Measurements from ENCODE around the gene RBM24.

DNA sequence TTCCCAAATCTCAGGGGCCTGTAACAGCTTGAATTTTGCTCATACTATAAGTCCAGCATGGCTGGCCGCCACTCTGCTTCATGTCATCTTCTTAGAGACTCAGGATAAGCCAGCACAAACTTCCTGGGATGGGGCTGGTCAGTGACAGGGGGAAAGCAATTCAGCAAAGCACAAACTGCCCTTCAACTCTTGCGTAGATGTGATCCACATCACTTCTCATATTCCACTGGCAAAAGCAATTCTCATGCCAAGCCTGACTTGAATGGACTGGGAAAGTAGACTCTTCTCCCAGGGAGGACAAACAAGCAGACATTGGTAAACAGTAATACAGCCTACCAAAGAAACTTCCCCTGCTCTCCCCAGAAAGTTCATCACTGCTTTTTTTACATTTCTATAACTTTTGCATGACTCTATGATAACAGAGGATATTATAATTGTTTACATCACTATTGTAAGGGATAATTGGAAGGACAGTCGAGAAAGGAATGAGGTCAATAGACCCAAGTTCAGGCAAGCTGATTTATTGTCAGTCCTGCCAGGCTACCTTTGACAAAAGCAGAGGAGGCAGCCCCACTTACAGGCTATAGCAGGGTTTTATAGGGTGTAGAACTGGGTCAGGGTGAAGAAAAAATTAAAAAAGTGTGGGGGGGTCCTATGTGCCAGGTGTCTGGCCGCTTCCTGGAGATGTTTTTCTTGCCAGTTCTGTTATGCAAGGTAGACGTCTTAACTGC lies 37.4 kb downstream of the RBM24 start:
- TF ChIP-seq POLR2AphosphoS5 (IDR thresholded peaks at IDR 0.05) = no peak
- TF ChIP-seq POLR2A (IDR thresholded peaks at IDR 0.05) = no peak

Data from breast epithelium (tissue), 3 donors.